KOPT-K1 (cell line): Measurements from ENCODE around the gene ALCAM.

Experiments
- H3K27ac ChIP-seq: fragments of 200-600 bp; sonication (generic); 2 replicates; pipeline ENCODE4 v1.5.1; 2016; ENCODE audit warnings: antibody characterized with exemption, mild to moderate bottlenecking, low read depth, low read length; ENCODE audit not compliant: poor library complexity, severe bottlenecking
- H3K36me3 ChIP-seq: fragments of 200-600 bp; sonication (generic); 2 replicates; pipeline ENCODE4 v1.5.1; 2017; ENCODE audit warnings: antibody characterized with exemption, mild to moderate bottlenecking, low read length, moderate library complexity; ENCODE audit not compliant: insufficient read depth
- H3K9me3 ChIP-seq: fragments of 200-600 bp; sonication (generic); 2 replicates; pipeline ENCODE4 v1.5.1; 2017; ENCODE audit warnings: antibody characterized with exemption, low read length, mild to moderate bottlenecking; ENCODE audit not compliant: insufficient read depth, poor library complexity, severe bottlenecking

ALCAM gene

DNA sequence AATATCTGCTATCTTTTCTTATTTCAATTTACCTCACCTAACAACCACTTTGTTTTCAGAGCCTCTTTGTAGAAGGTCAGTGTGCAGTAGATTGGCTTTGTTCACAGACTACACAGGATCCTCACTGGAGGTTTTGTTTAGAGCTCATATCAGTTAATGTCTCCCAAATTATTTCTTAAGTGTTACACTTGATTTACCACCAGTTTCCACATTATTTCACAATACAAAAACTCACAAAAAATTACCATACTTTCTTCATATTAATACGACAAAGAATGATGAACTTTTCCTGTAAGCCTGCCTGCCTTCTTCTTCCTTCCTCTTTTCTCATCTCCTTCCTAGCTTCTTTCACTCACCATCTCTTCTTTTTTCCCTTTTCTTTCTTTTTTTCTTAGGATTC lies 133.3 kb downstream of the ALCAM start:
- H3K27ac ChIP-seq = no peak overlapping the region
- no peaks in the 10 kb centered on the region for H3K36me3 ChIP-seq
- H3K9me3 ChIP-seq = no peaks in the 10 kb centered on the region

DNA sequence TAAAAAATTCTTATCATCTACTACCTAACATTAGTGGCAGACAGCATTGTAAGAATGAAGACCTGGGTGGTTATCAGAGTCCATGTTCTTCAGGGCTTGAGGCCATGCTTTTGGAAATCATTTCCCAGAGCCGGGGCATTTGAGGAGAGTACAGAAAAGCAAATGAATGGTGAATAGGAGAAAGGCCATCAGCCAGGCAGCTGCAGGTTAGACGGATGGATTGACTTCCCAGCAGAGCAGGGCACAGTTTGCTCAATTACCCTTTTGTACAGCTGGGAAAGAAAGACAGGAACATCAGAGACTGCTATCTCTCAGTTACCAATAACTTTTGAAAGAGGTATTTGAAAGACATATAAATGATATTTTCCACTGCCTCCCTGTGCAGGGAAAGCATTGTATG lies 135.6 kb downstream of the ALCAM start:
- H3K27ac ChIP-seq = no peak overlapping the region
- H3K9me3 ChIP-seq = no peaks in the 10 kb centered on the region
- no peaks in the 10 kb centered on the region for H3K36me3 ChIP-seq

DNA sequence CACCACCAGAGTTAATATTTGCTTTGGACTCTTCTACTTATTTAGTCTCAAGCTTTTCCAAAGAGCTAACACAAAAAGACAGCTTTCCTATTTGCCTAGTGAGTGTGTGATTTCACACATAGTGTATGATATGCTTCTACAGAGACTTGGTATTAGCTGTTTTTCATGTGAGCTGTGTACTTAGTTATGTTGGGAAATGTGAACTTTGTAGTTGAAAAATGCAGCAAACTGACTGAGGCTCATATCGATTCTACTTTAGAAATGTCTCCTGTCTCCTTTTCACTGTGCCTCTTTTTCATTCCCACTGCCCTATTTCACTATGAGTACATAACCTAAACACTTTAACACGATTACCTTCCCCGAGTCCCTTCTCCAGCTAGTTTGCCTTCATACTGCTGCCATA lies 136.5 kb downstream of the ALCAM start:
- H3K9me3 ChIP-seq = no peaks in the 10 kb centered on the region
- H3K27ac ChIP-seq = no peak overlapping the region
- no peaks in the 10 kb centered on the region for H3K36me3 ChIP-seq

DNA sequence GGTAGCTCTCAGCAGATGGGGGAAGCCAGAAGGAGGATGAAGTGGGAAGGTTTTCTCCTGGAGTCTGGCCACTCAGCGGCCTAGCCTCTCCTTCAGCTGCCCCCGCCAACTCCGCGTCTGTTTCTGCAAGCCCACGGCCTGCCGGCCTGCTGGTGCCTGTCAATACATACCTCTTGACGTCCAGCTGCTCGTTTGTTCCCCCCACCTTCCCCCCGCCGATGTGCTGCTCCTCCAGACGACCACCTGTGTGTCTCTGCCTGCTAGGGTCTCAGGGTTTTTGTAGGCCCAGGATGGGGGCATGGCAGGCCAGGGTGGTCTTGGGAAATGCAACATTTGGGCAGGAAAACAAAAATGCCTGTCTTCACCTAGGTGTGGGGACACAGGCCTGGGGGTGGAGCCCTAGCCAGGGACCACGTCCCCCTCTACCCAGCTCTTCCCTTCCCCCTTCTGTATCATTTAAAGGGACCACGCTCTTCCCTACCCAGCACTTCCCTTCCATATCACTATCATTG lies 137.8 kb downstream of the ALCAM start:
- Histone ChIP-seq H3K9me3 (no peaks in the 10 kb centered on the region), H3K27ac (no peak overlapping the region), H3K36me3 (no peaks in the 10 kb centered on the region)

DNA sequence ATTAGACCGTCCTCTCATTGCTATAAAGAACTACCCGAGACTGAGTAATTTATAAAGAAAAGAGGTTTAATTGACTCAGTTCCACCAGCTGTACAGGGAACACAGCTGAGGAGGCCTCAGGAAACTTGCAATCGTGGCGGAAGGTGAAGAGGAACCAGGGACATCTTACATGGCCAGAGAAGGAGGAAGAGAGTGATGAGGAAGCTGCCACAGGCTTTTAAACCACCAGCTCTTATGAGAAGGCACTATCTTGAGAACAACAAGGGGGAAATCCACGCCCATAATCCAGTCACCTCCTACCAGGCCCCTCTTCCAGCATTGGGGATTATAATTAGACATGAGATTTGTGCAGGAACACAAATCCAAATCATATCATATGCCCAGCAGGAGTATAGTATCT lies 138.5 kb downstream of the ALCAM start:
- H3K36me3 ChIP-seq = no peaks in the 10 kb centered on the region
- no peak overlapping the region for H3K27ac ChIP-seq
- H3K9me3 ChIP-seq = no peaks in the 10 kb centered on the region

DNA sequence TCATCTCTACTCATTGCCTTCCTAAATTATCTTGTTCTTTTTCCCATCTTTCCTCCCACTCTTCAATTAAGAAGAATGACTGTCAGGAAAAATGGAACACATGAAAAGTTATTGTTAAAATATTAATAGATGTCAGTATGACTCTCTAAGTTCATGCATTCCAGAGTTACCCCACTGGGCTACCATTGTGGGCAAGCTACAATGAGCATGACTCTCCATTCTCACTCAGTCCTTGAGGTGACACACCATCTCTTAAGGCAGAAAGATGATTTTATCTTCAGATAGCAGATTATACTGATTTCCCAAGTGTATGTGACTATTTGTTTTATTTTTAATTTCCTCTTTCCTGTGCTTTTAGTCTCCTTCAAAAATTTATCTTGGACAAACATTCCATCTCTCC lies 144.3 kb downstream of the ALCAM start:
- Histone ChIP-seq H3K27ac (no peak overlapping the region), H3K36me3 (no peaks in the 10 kb centered on the region), H3K9me3 (no peaks in the 10 kb centered on the region)

DNA sequence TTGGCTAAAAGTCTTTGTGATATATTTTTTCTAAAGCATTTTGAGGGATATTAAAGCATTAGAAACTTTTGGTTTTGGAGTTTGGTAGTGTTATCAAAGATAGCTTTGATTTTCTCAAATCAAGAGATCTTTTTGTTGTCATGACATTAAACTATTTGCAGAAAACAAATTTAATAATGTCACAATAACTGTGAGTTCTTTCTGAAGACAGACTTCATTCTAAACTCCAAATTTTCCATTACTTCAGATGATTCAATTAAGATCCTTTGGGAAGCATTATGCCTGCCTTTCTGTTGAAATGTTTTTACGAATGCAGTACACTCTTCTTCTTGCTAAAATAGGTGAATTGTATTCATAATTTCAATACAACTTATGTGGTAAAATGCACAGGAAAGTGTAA lies 145.4 kb downstream of the ALCAM start:
- Histone ChIP-seq H3K9me3 (no peaks in the 10 kb centered on the region), H3K27ac (no peak overlapping the region)

DNA sequence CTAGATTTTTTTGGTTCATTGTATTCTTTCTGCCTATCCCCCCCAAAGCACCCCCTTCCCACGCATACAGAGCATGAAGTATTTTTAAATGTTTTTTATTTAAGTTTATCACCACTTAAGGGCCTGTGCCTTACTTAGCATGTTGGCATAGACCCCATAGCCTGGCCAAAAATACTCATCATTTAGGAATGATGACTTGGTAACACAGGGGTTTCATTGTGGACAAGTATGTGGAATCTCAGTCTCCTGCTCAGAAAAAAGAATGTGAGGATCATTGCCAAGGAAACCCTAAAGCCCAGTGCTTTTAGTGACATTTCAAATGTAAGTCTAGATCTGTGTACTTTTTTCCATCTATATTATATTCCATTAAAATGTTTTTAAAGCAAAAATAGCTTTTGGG lies 146.3 kb downstream of the ALCAM start:
- no peaks in the 10 kb centered on the region for H3K36me3 ChIP-seq
- H3K9me3 ChIP-seq = no peaks in the 10 kb centered on the region
- H3K27ac ChIP-seq = no peak overlapping the region

More for the DNA sequence above, 145.4 kb downstream of the ALCAM start:
- no peaks in the 10 kb centered on the region for H3K36me3 ChIP-seq

DNA sequence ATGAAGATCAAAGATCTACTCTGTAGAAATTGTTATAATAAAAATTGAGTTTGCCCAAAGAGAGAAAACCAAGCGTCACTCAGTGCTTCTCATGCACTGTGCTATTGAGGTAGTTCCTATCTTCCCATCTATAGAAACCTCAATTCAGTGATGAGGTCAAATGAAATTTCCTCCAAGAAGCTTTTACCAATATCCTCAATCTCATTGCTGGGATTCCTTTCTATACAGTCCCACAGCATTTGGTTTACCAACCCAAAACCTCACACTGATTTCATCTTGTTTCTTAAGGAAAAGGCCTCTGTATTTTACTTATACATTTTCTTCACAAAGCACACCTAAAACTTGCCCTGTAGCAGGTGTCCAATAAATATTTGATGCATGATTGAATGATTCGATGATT lies 147.2 kb downstream of the ALCAM start:
- no peak overlapping the region for H3K27ac ChIP-seq
- H3K36me3 ChIP-seq = no peaks in the 10 kb centered on the region
- H3K9me3 ChIP-seq = no peaks in the 10 kb centered on the region

DNA sequence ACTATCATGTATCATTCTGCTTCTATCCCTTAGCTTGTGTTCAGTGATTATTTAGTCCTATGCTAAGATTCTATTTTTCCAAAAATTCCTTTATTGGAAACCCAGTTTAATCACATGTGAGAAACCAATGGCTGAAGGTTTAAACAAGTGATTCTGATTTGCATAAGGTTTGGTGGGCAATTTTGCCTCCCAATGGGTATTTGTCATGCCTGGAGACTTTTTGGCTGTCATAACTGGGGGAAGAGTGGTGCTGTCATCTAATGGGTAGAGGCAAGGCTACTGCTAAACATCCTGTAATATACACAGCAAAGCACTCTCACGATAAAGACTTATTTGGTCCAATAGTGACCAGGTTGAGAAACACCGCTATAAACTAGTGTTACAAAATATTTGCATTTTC lies 148.7 kb downstream of the ALCAM start:
- no peaks in the 10 kb centered on the region for H3K36me3 ChIP-seq
- no peak overlapping the region for H3K27ac ChIP-seq
- H3K9me3 ChIP-seq = no peaks in the 10 kb centered on the region

DNA sequence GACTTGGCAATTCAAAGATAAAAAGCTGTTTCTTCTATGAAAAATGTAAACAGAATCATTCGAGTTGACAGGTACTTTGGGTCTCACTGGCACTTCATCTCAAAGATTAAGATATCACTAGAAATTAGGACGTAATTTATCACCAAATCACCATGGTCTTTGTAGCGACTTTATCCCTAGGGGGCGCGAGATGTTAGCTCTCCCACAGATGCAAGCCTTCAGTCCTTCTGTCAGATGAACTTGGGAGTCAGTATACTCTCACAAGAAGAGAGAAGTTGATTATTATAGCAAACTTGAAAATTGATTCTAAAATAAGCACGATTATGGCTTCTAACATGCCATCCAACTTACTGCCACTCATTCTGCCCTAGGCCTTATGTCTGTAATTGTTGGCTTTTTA lies 150.3 kb downstream of the ALCAM start:
- no peak overlapping the region for H3K27ac ChIP-seq
- H3K36me3 ChIP-seq = no peaks in the 10 kb centered on the region
- no peaks in the 10 kb centered on the region for H3K9me3 ChIP-seq

DNA sequence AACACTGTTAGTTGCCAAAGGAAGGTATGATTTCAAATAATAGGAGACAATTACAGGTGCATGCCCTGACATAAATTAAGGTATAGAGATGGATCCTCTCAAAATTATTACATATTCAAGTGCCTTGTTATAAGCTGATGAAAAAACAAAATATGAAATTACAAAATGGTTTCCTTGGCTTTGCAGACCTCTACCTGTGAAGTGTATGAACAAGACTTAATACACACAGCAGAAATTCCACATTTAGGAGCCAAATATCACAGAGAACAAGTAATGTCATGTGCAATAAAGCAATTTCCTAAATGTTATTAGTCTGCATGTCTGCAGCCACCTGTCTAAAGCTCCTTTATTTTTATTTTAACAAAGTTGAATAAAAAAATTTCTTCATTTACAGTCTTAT lies 151.5 kb downstream of the ALCAM start:
- no peaks in the 10 kb centered on the region for H3K9me3 ChIP-seq
- H3K36me3 ChIP-seq = no peaks in the 10 kb centered on the region
- H3K27ac ChIP-seq = no peak overlapping the region

DNA sequence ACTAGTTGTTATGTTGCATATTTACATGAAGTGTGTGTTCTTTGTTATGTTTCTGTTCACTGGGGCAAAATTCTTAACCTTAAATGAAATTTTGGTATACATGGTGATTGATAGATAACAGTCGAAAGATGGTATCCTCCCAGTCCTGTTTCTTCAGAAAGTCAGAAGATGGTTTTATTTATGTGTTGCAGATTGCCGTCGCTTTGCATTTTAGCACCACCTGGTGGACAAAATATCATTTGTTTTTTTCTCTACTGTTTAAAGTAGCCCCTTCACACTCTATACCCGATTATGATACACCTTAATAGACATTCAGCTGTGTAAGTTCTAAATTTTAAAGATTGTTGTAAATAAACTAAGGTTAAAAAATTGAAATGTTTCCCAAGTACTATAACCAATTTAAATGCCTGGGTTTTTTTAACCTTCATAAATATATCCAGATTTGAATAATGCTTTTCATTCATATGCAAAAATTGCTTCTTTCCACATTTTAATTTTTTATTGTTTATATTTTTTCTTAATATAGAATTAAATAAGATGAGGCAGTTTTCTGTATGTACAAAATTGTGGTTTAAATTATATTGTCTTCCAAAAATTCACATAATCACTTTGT lies 152.2 kb downstream of the ALCAM start:
- no peaks in the 10 kb centered on the region for H3K9me3 ChIP-seq
- no peaks in the 10 kb centered on the region for H3K36me3 ChIP-seq
- no peak overlapping the region for H3K27ac ChIP-seq

DNA sequence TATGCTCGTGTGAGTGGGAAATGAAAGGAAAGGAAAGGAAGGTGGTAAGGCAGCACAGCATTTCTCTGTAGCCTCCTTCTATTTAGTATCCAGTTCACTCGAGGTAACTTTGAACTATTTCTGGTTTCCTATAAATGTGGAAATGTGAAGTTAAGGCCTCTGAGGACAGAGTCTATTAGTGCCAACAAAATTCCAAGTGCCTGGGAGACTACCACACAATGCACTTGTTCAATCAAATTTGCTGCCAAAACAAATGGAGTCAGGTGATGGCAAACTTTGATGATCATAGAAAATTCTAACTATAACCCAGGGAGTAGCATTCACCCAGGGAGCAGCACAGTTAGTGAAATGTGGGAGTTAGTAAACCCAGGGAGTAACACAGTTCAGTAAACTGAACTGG lies 155.1 kb downstream of the ALCAM start:
- H3K9me3 ChIP-seq = no peaks in the 10 kb centered on the region

DNA sequence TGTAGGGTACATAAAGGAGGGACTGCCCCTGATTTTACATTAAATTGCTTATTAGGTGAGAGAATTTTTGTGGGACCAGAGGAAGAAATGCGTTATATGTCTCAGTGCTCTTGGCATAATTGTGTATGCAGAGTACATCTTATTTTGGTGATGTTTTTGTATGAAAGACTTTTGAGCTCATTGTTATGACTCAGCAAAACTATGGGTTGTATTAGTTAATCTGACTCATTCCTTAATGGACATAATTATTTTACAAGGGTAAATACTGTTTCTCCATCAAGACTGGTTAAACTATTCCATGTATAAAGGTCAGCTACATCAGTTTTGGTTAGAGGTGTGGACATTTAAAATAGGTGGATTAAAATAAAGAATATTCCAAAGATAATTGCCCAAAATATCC lies 156.8 kb downstream of the ALCAM start:
- H3K36me3 ChIP-seq = no peaks in the 10 kb centered on the region
- H3K27ac ChIP-seq = no peak overlapping the region
- no peaks in the 10 kb centered on the region for H3K9me3 ChIP-seq

More for the DNA sequence above, 155.1 kb downstream of the ALCAM start:
- Histone ChIP-seq H3K27ac (no peak overlapping the region), H3K36me3 (no peaks in the 10 kb centered on the region)

DNA sequence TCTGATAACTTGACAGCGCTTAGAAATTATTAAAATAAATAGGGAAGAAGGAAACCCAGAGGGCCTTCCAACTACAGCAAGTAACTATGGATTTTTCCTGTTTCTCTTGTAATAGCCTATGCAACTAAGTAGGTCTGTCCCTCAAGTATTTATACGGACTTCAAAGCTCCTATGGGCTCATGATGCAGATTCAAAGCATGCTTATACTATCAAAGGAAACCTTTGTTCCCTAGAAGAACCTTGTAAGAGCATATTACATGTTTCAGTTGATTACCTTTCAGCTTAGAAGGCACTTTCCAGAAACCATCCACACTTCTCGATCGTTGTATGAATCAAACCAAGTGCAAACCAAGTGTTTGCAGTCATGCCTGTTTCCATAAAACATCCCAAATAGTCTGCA lies 158.8 kb downstream of the ALCAM start:
- no peaks in the 10 kb centered on the region for H3K9me3 ChIP-seq
- H3K36me3 ChIP-seq = no peaks in the 10 kb centered on the region
- no peak overlapping the region for H3K27ac ChIP-seq
